Measurements from ENCODE around the gene PKP3. TPM values are rescaled to one million over a fixed set of nuclear protein-coding genes. Genes with fewer than 3 reads are reported as not detected.
A peak's percentile ranks its signal among the peaks of the same experiment; 100 is the strongest.
"Not testable (repeated sequence)": the region's sequence is repeated elsewhere in the genome, so short reads cannot be mapped to it uniquely, and the experiment has no call there.

The PKP3 gene
- polyA plus RNA-seq, 1 donor = 71.6 TPM

- DNase-seq = no peak
- peaks cover 14% of the 10 kb centered on the region for H3K9me3 ChIP-seq (ENCODE audit: control insufficient read depth, low read depth, low read length)
- no peak overlapping the region for H3K27ac ChIP-seq (ENCODE audit: low read length)
- H3K4me1 ChIP-seq (ENCODE audit: control insufficient read depth, insufficient read depth, low read length) = peaks cover 6% of the 10 kb centered on the region
- no peaks in the 10 kb centered on the region for H3K27me3 ChIP-seq (ENCODE audit: control insufficient read depth, insufficient read depth, low read length)
- peaks cover 41% of the 10 kb centered on the region for H3K36me3 ChIP-seq (ENCODE audit: control insufficient read depth, insufficient read depth, low read length)
- no peak overlapping the region for H3K4me3 ChIP-seq (ENCODE audit: low read length)
- no CpG with 5 or more reads among the region's 17 CpGs for WGBS (ENCODE audit: insufficient coverage, low lambda C conversion rate)
These were observed 39.1 kb downstream of the PKP3 start for GRCh38 chr11:433111-433510.

- WGBS (ENCODE audit: insufficient coverage, low lambda C conversion rate) = no CpG with 5 or more reads among the region's 20 CpGs
- H3K36me3 ChIP-seq (ENCODE audit: control insufficient read depth, insufficient read depth, low read length) = peaks cover 36% of the 10 kb centered on the region
- H3K27ac ChIP-seq (ENCODE audit: low read length) = no peak overlapping the region
- H3K4me3 ChIP-seq (ENCODE audit: low read length) = no peak overlapping the region
- no peaks in the 10 kb centered on the region for H3K27me3 ChIP-seq (ENCODE audit: control insufficient read depth, insufficient read depth, low read length)
- H3K9me3 ChIP-seq (ENCODE audit: control insufficient read depth, low read depth, low read length) = peaks cover 14% of the 10 kb centered on the region
- H3K4me1 ChIP-seq (ENCODE audit: control insufficient read depth, insufficient read depth, low read length) = peaks cover 6% of the 10 kb centered on the region
- no peak for DNase-seq
These were observed 39.6 kb downstream of the PKP3 start for GRCh38 chr11:433641-434040.

GRCh38 chr11:434496-434895 is 40.5 kb downstream of the PKP3 start:
- WGBS (ENCODE audit: insufficient coverage, low lambda C conversion rate) = no CpG with 5 or more reads among the region's 16 CpGs
- Histone ChIP-seq H3K9me3 (ENCODE audit: control insufficient read depth, low read depth, low read length) (peaks cover 14% of the 10 kb centered on the region), H3K4me3 (ENCODE audit: low read length) (no peak overlapping the region), H3K4me1 (ENCODE audit: control insufficient read depth, insufficient read depth, low read length) (peaks cover 10% of the 10 kb centered on the region), H3K27ac (ENCODE audit: low read length) (no peak overlapping the region), H3K27me3 (ENCODE audit: control insufficient read depth, insufficient read depth, low read length) (no peaks in the 10 kb centered on the region), H3K36me3 (ENCODE audit: control insufficient read depth, insufficient read depth, low read length) (peaks cover 33% of the 10 kb centered on the region)
- DNase-seq = no peak

GRCh38 chr11:434999-435740 is 41.2 kb downstream of the PKP3 start:
- WGBS (ENCODE audit: insufficient coverage, low lambda C conversion rate) = no CpG with 5 or more reads among the region's 1 CpG
- not testable (repeated sequence) for H3K4me3 ChIP-seq (ENCODE audit: low read length)
- peaks cover 32% of the 10 kb centered on the region for H3K36me3 ChIP-seq (ENCODE audit: control insufficient read depth, insufficient read depth, low read length)

DNA sequence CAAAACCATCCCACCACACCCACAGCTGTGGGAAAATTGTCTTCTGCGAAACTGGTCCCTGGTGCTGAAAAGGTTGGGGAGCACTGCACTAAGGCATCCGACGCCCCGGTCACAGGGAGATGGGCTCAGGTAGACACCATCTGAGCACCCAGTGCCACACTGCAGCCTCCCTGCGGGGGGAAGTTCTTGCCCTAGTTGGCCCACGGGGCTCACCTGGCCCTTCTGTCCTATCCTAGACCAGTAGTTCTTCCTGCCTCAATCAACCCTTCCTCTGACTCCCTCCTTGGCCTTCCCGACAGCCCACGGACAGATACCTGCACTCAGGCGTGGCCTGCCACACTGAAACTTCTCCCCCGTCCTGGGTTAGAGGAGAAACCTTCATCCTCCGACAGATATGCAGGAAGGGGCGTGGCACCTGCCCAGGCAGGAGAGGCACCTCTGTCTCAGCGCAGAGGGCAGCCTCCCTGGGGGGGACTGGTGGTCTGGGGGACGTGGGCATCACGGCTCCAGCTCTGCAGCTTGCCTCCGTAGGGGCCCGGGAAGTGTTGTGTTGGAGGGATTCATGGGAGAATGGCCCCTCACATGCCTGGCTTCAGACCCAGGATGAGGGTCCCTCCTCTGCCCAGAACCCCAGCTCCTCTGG is 43.3 kb downstream of the PKP3 start:
- no CpG with 5 or more reads among the region's 17 CpGs for WGBS (ENCODE audit: insufficient coverage, low lambda C conversion rate)
- Histone ChIP-seq H3K36me3 (ENCODE audit: control insufficient read depth, insufficient read depth, low read length) (peaks cover 23% of the 10 kb centered on the region), H3K4me3 (ENCODE audit: low read length) (no peak overlapping the region), H3K27me3 (ENCODE audit: control insufficient read depth, insufficient read depth, low read length) (no peaks in the 10 kb centered on the region), H3K27ac (ENCODE audit: low read length) (no peak overlapping the region), H3K4me1 (ENCODE audit: control insufficient read depth, insufficient read depth, low read length) (peaks cover 23% of the 10 kb centered on the region), H3K9me3 (ENCODE audit: control insufficient read depth, low read depth, low read length) (peaks cover 9% of the 10 kb centered on the region)
- no peak for DNase-seq

More at GRCh38 chr11:434999-435740, 41.2 kb downstream of the PKP3 start:
- H3K4me1 ChIP-seq (ENCODE audit: control insufficient read depth, insufficient read depth, low read length) = peaks cover 13% of the 10 kb centered on the region
- H3K27ac ChIP-seq (ENCODE audit: low read length); DNase-seq; H3K27me3 ChIP-seq (ENCODE audit: control insufficient read depth, insufficient read depth, low read length): not testable (repeated sequence)
- H3K9me3 ChIP-seq (ENCODE audit: control insufficient read depth, low read depth, low read length) = peaks cover 14% of the 10 kb centered on the region

GRCh38 chr11:438101-438844 is 44.3 kb downstream of the PKP3 start:
- H3K4me3 ChIP-seq (ENCODE audit: low read length) = no peak overlapping the region
- H3K36me3 ChIP-seq (ENCODE audit: control insufficient read depth, insufficient read depth, low read length) = peaks cover 14% of the 10 kb centered on the region
- no peaks in the 10 kb centered on the region for H3K27me3 ChIP-seq (ENCODE audit: control insufficient read depth, insufficient read depth, low read length)
- DNase-seq = no peak
- H3K9me3 ChIP-seq (ENCODE audit: control insufficient read depth, low read depth, low read length) = peaks cover 6% of the 10 kb centered on the region
- H3K4me1 ChIP-seq (ENCODE audit: control insufficient read depth, insufficient read depth, low read length) = peaks cover 32% of the 10 kb centered on the region
- WGBS (ENCODE audit: insufficient coverage, low lambda C conversion rate) = no CpG with 5 or more reads among the region's 21 CpGs
- H3K27ac ChIP-seq (ENCODE audit: low read length) = no peak overlapping the region

DNA sequence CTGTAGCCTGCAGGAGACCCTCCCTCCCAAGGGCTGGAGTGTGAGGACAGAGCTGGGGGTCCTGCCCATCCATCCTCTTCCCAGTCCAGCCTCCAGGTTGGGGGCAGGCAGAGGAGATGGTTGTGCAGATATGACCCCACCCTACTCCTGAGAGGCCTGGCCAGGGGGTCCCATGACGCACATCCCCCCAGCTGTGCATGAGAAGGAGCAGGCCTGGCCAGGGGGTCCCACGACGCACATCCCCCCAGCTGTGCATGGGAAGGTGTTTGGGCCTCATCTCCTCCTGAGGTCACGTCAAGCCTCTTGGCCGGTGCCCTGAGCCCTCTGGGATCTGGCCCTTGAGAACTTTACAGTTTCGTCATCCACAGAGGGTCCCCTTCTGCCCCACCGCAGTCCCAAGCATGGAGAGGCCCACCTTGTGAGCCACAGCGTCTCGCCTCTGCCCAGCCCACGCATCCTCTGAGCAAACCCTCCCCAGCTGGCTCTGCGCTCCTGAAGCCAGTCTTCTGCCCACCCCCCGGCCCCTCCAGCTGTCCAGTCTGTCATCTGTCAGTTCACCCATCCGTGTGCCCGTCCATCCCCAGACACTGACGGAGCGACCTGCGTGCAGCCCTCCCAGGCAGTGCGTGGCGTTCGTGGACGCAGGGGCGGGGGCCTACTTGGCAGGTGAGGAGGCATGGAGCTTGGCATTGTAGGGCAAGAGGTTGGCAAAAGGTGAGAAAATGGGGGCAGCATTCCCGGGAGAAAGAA is 45.5 kb downstream of the PKP3 start:
- H3K27me3 ChIP-seq (ENCODE audit: control insufficient read depth, insufficient read depth, low read length) = no peaks in the 10 kb centered on the region
- no peak overlapping the region for H3K4me3 ChIP-seq (ENCODE audit: low read length)
- DNase-seq = no peak
- peaks cover 42% of the 10 kb centered on the region for H3K4me1 ChIP-seq (ENCODE audit: control insufficient read depth, insufficient read depth, low read length)
- H3K36me3 ChIP-seq (ENCODE audit: control insufficient read depth, insufficient read depth, low read length) = peaks cover 7% of the 10 kb centered on the region
- peaks cover 6% of the 10 kb centered on the region for H3K9me3 ChIP-seq (ENCODE audit: control insufficient read depth, low read depth, low read length)
- H3K27ac ChIP-seq (ENCODE audit: low read length) = no peak overlapping the region
- WGBS (ENCODE audit: insufficient coverage, low lambda C conversion rate) = no CpG with 5 or more reads among the region's 23 CpGs

DNA sequence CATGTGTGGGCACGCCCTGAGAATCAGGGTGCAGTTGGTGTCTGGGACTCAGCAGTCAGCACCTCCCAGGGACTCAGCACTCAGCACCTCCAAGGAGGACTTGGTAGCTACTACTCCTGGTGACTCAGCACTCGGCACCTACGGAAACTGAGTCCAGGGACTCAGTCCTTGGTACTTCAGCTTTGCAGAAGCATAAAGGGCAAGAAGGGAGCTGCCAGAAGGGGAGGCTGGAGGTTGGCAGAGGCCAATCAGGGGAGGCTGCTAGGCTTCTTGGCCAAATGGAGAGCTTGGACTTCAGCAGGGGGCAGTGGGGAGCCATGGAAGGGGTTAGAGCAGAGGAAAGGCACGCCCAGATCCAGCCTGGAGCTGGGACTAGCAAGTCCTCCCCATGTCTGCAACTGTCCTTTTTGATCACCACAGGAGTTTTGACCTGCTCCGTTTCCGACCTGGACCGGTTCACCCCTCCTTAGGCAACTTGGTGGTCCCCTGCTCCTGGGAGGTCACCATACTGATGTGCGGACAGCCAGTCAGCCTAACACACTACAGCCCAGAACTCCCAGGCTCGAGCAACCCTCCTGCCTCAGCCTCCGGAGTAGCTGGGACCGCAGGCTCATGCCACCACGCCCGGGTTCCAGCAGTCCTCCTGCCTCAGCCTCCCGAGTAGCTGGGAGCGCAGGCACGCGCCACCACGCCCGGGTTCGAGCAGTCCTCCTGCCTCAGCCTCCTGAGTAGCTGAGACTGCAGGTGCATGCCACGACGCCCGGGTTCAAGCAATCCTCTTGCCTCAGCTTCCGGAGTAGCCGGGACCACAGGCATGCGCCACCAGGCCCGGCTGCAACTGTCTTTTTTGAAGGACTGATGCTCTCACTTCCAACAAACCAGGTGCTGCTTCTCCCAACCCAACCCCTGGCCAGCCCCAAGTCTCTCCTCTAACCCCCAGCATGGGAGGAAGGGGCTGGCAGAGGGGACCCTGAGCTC is 46.3 kb downstream of the PKP3 start:
- H3K36me3 ChIP-seq (ENCODE audit: control insufficient read depth, insufficient read depth, low read length) = peaks cover 4% of the 10 kb centered on the region
- no peaks in the 10 kb centered on the region for H3K27me3 ChIP-seq (ENCODE audit: control insufficient read depth, insufficient read depth, low read length)
- H3K27ac ChIP-seq (ENCODE audit: low read length) = peak overlapping the region; percentile 72
- peak overlapping the region; percentile 72 for H3K4me3 ChIP-seq (ENCODE audit: low read length)
- H3K4me1 ChIP-seq (ENCODE audit: control insufficient read depth, insufficient read depth, low read length) = peaks cover 51% of the 10 kb centered on the region
- peak; percentile 43 to 57 for DNase-seq
- H3K9me3 ChIP-seq (ENCODE audit: control insufficient read depth, low read depth, low read length) = peaks cover 6% of the 10 kb centered on the region
- no CpG with 5 or more reads among the region's 27 CpGs for WGBS (ENCODE audit: insufficient coverage, low lambda C conversion rate)

DNA sequence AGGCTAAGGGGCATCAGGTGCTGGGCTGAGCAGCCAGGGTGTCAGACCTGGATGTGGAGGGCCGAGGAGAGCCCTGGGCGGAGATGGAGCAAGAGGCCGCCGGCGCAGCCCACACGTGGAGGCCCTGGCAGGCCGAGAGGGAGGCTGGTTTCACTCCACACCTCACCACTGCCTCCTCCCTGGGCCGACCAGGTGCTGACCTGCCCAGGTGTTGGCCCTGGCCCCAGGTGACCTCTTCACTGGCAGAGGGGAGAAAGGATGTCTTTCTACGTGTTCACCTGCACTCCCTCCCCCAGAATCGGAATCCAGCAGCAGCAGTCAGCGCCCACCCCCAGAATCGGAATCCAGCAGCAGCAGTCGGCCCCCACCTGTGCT is 47.0 kb downstream of the PKP3 start:
- Histone ChIP-seq H3K36me3 (ENCODE audit: control insufficient read depth, insufficient read depth, low read length) (peaks cover 4% of the 10 kb centered on the region), H3K27me3 (ENCODE audit: control insufficient read depth, insufficient read depth, low read length) (no peaks in the 10 kb centered on the region), H3K4me1 (ENCODE audit: control insufficient read depth, insufficient read depth, low read length) (peaks cover 57% of the 10 kb centered on the region), H3K27ac (ENCODE audit: low read length) (peak overlapping the region; percentile 72), H3K9me3 (ENCODE audit: control insufficient read depth, low read depth, low read length) (peaks cover 6% of the 10 kb centered on the region), H3K4me3 (ENCODE audit: low read length) (peak overlapping the region; percentile 72)
- DNase-seq = peak in 1 of 2 donors; percentile 33
- no CpG with 5 or more reads among the region's 13 CpGs for WGBS (ENCODE audit: insufficient coverage, low lambda C conversion rate)
